ENCODE data around the gene CHST11.
"Not testable (repeated sequence)": the region's sequence is repeated elsewhere in the genome, so short reads cannot be mapped to it uniquely, and the experiment has no call there.

CHST11 gene

DNA sequence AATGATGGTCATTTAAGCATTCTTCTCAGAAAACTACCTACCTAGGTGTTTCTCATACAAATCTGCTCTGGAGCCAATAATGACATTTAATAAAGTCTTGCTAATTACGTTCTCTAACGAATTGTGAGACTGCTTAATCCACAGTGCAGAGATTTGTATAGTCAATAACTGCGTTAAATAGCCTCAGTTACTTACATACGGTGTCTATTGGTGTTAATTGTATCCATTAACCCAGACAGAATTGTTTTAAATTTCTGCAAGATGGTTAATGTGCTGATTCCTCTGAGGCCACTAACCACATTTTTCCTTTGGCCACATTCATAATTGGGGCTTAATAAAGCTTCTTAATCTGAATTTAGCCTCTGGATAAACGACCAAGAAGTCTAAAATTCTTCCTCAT is 329.6 kb downstream of the CHST11 start:
- no peak for DNase-seq

DNA sequence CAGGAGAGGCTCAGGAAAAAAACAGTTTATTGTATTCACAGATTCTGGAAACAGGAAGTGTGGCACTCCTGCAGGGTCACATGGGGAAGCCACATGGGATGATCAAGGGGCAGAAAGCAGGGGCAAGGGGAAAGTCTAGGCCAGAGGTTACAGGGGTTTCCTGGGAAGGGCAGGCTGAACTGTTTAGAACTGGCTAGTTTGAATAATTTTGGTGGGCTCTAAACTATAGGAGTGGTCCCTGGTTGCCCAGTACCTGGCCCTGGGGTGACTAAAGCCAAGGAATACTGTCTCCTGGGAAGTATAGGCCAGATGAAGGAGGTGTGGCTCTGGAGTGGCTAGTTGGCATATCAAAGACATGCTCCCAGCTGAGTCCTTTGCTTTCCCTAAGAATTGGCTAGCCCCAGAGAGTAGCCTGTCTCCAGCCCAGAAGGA is 332.1 kb downstream of the CHST11 start:
- no peak for DNase-seq

DNA sequence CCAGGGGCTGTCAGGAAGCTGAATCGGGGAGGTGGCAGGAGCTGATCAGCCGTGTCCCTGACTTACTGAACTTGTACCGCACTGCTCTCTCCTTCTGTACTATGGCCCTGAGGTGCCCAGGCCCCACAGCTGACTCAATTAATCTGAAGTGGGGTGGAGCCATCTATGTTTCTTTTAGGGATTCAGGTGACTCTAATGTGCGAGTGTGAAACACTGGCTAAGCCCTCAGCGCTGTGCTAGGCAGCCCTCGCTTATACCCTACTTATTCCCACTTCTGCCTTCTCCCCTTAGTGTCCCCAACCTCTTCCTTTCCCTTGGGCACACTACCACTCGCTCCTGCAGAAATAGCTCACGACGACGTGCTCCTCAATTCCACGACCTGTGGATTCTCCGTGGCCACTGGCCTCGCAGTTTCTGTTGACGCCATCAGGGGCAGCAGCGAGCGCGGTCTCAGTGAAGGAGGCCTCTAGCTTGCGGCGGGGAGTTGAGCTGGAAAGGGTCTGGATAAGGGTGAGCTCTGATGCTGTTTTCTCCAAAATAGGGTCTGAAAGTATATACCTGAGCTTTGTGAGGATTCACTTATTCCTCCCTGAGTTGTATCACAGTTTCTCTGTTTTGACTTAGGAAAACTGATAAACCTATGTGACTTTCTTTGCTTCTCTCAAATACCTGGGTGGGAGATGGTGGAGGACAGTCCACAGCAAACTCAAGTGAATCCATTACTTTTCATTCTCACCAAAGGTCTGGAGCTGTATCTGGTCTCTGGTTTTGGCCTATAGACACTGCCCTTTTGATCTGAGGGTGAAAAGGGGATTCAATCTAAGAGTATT is 333.8 kb downstream of the CHST11 start:
- no peak for DNase-seq

GRCh38 chr12:104792570-104792969 is 335.8 kb downstream of the CHST11 start:
- no peak for DNase-seq

GRCh38 chr12:104793285-104793684 is 336.5 kb downstream of the CHST11 start:
- DNase-seq = no peak

GRCh38 chr12:104793968-104794367 is 337.2 kb downstream of the CHST11 start:
- DNase-seq = no peak

GRCh38 chr12:104796475-104796862 is 339.7 kb downstream of the CHST11 start:
- no peak for DNase-seq

DNA sequence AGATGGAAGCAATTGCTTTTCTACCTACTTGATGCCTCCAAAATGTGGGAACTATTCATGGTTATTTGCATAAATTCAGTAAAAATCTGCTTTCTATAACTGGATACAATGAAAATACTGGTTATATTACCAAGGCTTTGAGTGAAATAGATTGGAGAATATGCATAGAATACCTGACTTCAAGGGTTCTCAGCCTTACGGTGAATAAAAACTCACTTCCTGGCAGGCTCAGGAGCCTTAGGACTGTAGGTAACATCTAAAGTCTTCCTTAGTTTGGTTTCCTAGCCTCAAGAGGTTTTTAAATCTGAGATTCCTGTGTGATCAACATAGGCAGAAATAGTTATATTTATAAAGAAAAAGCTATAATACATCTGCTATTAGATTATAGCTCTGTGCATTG is 342.7 kb downstream of the CHST11 start:
- no peak for DNase-seq

DNA sequence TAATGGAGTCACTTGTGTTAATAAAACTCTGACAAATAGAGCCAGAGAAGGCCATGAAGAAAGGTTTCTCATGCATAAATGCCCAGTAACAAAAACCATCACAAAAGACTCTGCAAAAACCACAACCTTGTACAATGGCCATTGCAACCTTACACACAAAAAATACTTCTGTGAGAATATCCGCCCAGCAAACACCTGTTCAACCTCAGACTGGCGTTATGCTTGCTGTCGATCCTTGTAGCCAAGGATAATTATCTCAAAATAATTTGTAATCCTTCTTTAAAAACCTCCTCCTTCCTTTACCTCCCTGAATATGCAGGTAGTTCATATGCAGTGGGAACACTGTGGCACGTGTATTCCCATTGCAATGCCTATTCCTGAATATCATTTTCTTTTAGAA is 344.3 kb downstream of the CHST11 start:
- DNase-seq = no peak

DNA sequence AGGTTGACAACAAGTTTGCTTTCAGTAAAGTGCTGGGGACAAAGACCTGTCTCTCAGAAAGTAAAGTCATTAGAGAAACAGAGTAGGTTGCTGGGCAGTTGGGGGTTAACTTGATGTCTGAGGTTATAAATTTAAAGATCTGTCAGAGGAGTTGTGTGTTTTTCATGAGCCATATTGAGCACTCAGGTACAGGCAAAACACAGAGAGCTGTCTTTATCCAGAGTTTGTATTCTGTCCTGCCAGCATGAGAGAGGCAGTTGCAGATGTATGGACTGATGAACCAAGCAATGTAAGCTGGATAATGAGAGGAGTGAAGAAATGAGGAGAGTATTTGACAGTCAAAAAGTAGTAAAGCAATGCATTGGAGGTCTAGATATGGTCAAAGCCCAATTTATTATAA is 344.7 kb downstream of the CHST11 start:
- DNase-seq = no peak

DNA sequence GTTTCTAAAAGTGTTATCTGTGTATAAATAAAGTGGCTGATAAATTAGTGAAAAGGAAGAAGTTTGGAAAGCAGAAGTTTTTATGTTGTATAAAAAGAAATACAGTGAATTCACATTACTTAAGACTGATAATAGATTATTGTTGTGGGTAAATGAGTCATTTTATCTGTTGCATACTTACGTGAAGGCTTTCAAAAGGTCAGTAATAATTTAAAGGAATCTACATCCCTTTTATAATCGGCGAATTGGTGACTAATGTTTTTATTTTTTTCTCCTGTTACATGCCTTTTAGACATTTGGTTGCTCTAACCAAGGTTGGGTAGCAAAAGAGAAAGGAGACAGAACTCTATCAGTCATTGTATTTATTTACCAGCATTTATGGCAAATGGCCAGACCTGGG is 345.5 kb downstream of the CHST11 start:
- DNase-seq = no peak

DNA sequence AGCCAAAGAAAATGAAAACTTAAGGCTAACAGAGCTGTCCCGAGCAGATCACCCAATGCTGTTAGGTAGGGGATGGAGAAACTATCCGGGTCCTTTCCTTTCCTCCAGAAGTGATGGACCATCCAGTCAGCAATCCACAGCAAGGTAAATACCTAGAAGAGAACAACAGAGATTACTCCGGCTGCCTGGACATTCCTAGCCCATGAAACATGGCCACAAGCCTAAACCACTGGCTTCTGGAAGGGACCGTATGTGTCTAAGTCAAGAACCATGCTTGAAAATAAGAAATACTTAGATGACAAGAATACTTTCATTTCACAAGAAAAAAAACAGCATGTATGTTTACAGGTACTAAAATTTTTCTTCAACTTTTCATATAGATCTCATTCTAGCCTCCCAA is 348.4 kb downstream of the CHST11 start:
- no peak for DNase-seq

GRCh38 chr12:104806194-104806593 is 349.4 kb downstream of the CHST11 start:
- not testable (repeated sequence) for DNase-seq

- no peak for DNase-seq
Measured at GRCh38 chr12:104809251-104809650, 352.5 kb downstream of the CHST11 start.

GRCh38 chr12:104809706-104810385 is 353.1 kb downstream of the CHST11 start:
- no peak for DNase-seq
